ENCODE results near the gene SLIT3.

The SLIT3 gene

DNA sequence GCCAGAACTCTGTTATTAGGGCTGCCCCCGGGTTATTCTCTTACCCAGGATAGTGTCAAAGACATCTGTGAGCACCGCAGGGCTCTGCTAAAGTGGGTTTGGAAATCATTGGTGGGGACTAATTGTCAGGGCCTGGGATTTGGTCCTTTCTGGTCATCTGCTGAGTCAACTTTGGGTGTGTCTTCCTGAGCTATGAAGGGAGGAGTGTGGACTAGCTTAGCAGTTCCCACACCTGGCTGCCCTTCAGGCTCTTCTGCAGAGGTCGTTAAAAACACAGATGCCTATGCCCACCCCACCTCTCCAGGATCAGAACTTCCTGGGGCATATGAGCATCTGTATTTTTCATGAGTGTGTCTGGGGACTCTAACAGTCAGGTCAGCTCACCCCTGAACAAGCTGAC is 352.2 kb downstream of the SLIT3 start:
- DNase-seq (ENCODE audit: extremely low spot score) = no peak
- no peak for TF ChIP-seq ZNF384 (IDR thresholded peaks at IDR 0.05)
- no peak for TF ChIP-seq TARDBP (IDR thresholded peaks at IDR 0.05)
- no peak for TF ChIP-seq LEF1 (IDR thresholded peaks at IDR 0.05; ENCODE audit: borderline replicate concordance)
- TF ChIP-seq SP1 (IDR thresholded peaks at IDR 0.05) = no peak
- no peak for TF ChIP-seq HDGF (IDR thresholded peaks at IDR 0.05; ENCODE audit: borderline replicate concordance)
- TF ChIP-seq, protein P1, sequence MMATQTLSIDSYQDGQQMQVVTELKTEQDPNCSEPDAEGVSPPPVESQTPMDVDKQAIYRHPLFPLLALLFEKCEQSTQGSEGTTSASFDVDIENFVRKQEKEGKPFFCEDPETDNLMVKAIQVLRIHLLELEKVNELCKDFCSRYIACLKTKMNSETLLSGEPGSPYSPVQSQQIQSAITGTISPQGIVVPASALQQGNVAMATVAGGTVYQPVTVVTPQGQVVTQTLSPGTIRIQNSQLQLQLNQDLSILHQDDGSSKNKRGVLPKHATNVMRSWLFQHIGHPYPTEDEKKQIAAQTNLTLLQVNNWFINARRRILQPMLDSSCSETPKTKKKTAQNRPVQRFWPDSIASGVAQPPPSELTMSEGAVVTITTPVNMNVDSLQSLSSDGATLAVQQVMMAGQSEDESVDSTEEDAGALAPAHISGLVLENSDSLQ (IDR thresholded peaks at IDR 0.05) = no peak
- TF ChIP-seq BHLHE40 (IDR thresholded peaks at IDR 0.05; ENCODE audit: borderline replicate concordance) = no peak
- no peak for TF ChIP-seq FOXM1 (IDR thresholded peaks at IDR 0.05; ENCODE audit: borderline replicate concordance)
- no peak for TF ChIP-seq FOXA1 (IDR thresholded peaks at IDR 0.05)
- TF ChIP-seq SUZ12 (IDR thresholded peaks at IDR 0.05) = no peak
- no peak for TF ChIP-seq CTBP1 (IDR thresholded peaks at IDR 0.05; ENCODE audit: borderline replicate concordance)
- TF ChIP-seq FOXK2 (IDR thresholded peaks at IDR 0.05) = no peak
- TF ChIP-seq ARNT (IDR thresholded peaks at IDR 0.05) = no peak
- TF ChIP-seq NFRKB (IDR thresholded peaks at IDR 0.05) = no peak
- no peak for TF ChIP-seq L3MBTL2 (conservative IDR thresholded peaks at IDR 0.05)
- ChIA-PET POLR2A (no interaction called here), CTCF (interaction anchor here (1.0 kb wide), 1 partner anchor 353 kb away, joined by 5 read pairs; no protein-coding TSS in a partner anchor)

DNA sequence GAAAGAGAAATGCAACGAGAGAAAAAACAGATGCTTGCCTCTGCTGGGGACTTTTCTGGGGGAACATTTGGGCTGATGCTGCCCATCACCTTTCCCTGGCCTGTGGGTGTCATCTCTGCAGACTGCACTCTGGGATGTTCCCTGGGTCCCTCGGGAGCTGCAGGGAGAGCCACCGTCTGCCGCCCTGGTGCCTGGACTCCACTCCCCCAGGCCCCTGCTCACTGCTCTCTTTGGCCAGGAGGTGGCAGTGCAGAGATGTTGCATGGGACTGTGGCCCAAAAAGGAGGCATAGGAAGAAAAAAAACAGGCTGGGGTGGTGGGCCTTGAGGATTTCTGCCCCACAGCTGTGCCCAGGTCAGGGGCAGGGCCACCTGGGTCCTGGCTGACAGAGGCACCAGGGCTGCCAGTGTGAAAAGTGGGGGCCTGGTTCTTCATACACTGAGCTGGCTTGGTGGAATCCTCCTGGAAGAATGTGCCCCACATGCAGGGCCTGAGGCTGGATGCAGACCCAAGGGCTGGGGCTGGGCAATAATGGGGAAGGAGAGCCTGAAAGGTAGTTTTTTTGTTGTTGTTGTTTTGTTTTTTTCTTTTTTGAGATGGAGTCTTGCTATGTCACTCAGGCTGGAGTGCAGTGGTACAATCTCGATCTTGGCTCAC is 353.6 kb downstream of the SLIT3 start:
- CTCF ChIA-PET = interaction anchor here (0.6 to 1.7 kb wide), 9 partner anchors 8 to 601 kb away, joined by 3 to 5 read pairs (median 3); no protein-coding TSS in a partner anchor
- peak; percentile 79 for DNase-seq (ENCODE audit: extremely low spot score)
- TF ChIP-seq FOXA1 (IDR thresholded peaks at IDR 0.05) (no peak), ARNT (IDR thresholded peaks at IDR 0.05) (no peak), L3MBTL2 (conservative IDR thresholded peaks at IDR 0.05) (no peak), ELF4 (IDR thresholded peaks at IDR 0.05) (no peak), CTBP1 (IDR thresholded peaks at IDR 0.05; ENCODE audit: borderline replicate concordance) (no peak), HDGF (IDR thresholded peaks at IDR 0.05; ENCODE audit: borderline replicate concordance) (no peak), FOXM1 (IDR thresholded peaks at IDR 0.05; ENCODE audit: borderline replicate concordance) (no peak), SUZ12 (IDR thresholded peaks at IDR 0.05) (no peak), TARDBP (IDR thresholded peaks at IDR 0.05) (no peak), NFRKB (IDR thresholded peaks at IDR 0.05) (no peak), ZNF384 (IDR thresholded peaks at IDR 0.05) (no peak; the same call in 1 of the 2 replicates), FOXK2 (IDR thresholded peaks at IDR 0.05) (no peak), LEF1 (IDR thresholded peaks at IDR 0.05; ENCODE audit: borderline replicate concordance) (no peak), SP1 (IDR thresholded peaks at IDR 0.05) (no peak), BHLHE40 (IDR thresholded peaks at IDR 0.05; ENCODE audit: borderline replicate concordance) (no peak)
- TF ChIP-seq, protein P1 (IDR thresholded peaks at IDR 0.05) = no peak
- POLR2A ChIA-PET = no interaction called here

DNA sequence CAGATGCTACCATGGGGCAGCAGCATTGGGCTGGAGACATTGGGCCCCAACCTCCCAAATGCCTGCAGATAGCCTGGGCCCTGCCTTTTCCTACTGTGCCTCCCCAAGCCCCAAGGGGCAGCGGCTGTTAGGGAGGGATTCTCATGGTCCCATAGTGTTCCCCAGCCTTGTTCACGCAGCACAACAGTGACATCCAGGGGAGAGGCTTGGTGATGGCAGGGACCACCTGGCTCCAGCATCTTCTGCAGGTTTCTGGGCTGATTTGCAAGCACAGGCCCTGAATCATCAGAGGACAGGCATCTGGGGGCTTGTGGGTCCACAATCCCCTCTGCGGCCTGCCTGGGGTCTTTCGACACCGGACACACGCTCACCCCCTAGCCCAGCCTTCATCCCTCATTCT is 354.6 kb downstream of the SLIT3 start:
- TF ChIP-seq ZNF384 (IDR thresholded peaks at IDR 0.05) (no peak), LEF1 (IDR thresholded peaks at IDR 0.05; ENCODE audit: borderline replicate concordance) (no peak), SP1 (IDR thresholded peaks at IDR 0.05) (no peak), CTBP1 (IDR thresholded peaks at IDR 0.05; ENCODE audit: borderline replicate concordance) (no peak), TARDBP (IDR thresholded peaks at IDR 0.05) (no peak), ARNT (IDR thresholded peaks at IDR 0.05) (no peak), L3MBTL2 (conservative IDR thresholded peaks at IDR 0.05) (no peak), HDGF (IDR thresholded peaks at IDR 0.05; ENCODE audit: borderline replicate concordance) (no peak), ELF4 (IDR thresholded peaks at IDR 0.05) (no peak), FOXM1 (IDR thresholded peaks at IDR 0.05; ENCODE audit: borderline replicate concordance) (no peak), FOXK2 (IDR thresholded peaks at IDR 0.05) (no peak), SUZ12 (IDR thresholded peaks at IDR 0.05) (no peak), BHLHE40 (IDR thresholded peaks at IDR 0.05; ENCODE audit: borderline replicate concordance) (no peak), NFRKB (IDR thresholded peaks at IDR 0.05) (no peak), FOXA1 (IDR thresholded peaks at IDR 0.05) (no peak)
- TF ChIP-seq, protein P1 (IDR thresholded peaks at IDR 0.05) = no peak
- CTCF ChIA-PET = interaction anchor here (0.6 to 1.7 kb wide), 6 partner anchors 9 to 374 kb away, joined by 3 to 4 read pairs (median 3); no protein-coding TSS in a partner anchor
- POLR2A ChIA-PET = no interaction called here
- DNase-seq (ENCODE audit: extremely low spot score) = peak; percentile 31

DNA sequence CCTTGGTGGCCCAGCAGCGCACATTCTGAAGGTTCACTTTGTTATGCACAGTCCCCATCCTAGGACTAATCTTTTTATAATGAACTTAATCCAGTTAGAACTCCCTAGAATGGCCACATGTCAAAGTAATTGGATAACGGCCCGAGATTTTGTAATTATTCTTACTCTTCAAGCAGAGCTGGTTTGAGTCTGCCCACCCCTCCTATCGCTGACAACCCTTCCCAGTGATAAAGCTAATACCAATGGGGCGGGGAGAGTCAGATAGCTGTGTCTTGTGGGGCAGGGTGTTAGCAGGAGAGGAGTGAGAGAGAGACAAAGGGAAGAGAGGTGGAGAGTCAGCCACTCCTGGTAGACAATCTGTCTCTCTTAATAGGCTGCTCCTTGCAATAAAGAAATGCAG is 356.9 kb downstream of the SLIT3 start:
- ChIA-PET CTCF (no interaction called here), POLR2A (no interaction called here)
- TF ChIP-seq LEF1 (IDR thresholded peaks at IDR 0.05; ENCODE audit: borderline replicate concordance) = no peak
- DNase-seq (ENCODE audit: extremely low spot score) = no peak

DNA sequence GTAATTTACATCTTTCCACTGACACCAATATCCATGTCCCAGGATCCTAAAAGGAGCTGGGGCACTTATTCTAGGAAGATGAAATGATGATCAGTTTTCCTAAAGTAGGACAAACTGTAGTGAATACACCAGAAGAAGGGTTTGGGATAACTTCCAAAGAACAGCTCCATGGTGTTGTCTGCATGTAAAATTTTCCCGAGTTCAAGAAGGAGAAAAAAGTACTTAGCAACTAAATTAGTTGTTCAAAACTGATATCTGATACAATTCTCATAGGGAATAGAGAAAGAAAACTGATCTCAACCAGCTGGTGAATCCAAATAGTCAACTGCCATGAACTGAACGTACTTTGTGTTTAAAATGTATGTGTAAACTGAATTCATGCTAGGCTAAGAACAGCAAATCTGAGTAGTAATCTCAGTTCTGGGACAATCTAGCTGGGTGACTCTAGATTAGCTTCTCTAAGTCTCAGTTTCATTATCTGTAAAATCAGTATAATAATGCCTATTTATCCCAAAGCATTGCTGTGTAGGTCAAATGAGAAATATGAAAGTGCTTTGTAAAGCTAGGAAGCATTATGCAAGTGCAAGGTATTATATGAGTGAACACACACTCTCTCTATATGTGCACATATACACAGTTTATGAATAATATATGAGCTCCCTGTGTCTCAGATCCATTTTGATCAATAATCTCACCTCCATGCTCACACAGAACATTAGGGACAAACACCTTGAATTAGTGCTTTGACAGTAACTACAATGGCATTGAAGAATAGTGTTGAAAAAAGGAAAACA is 357.7 kb downstream of the SLIT3 start:
- CTCF ChIA-PET = interaction anchor here (0.9 to 1.1 kb wide), 2 partner anchors 192 to 237 kb away, joined by 3 to 5 read pairs; no protein-coding TSS in a partner anchor
- TF ChIP-seq CTBP1 (IDR thresholded peaks at IDR 0.05; ENCODE audit: borderline replicate concordance) = no peak
- no peak for TF ChIP-seq SUZ12 (IDR thresholded peaks at IDR 0.05)
- TF ChIP-seq FOXA1 (IDR thresholded peaks at IDR 0.05) = no peak
- no peak for TF ChIP-seq LEF1 (IDR thresholded peaks at IDR 0.05; ENCODE audit: borderline replicate concordance)
- TF ChIP-seq FOXM1 (IDR thresholded peaks at IDR 0.05; ENCODE audit: borderline replicate concordance) = no peak
- TF ChIP-seq NFRKB (IDR thresholded peaks at IDR 0.05) = no peak
- no peak for TF ChIP-seq ZNF384 (IDR thresholded peaks at IDR 0.05)
- no peak for TF ChIP-seq FOXK2 (IDR thresholded peaks at IDR 0.05)
- TF ChIP-seq L3MBTL2 (conservative IDR thresholded peaks at IDR 0.05) = no peak
- no peak for TF ChIP-seq SP1 (IDR thresholded peaks at IDR 0.05)
- TF ChIP-seq ELF4 (IDR thresholded peaks at IDR 0.05) = no peak
- TF ChIP-seq ARNT (IDR thresholded peaks at IDR 0.05) = no peak
- TF ChIP-seq TARDBP (IDR thresholded peaks at IDR 0.05) = no peak
- TF ChIP-seq, protein P1 (IDR thresholded peaks at IDR 0.05) = no peak
- no peak for TF ChIP-seq BHLHE40 (IDR thresholded peaks at IDR 0.05; ENCODE audit: borderline replicate concordance)
- no peak for TF ChIP-seq HDGF (IDR thresholded peaks at IDR 0.05; ENCODE audit: borderline replicate concordance)
- POLR2A ChIA-PET = no interaction called here
- DNase-seq (ENCODE audit: extremely low spot score) = no peak
